HepG2 (cell line): Measurements from ENCODE around the gene ST3GAL2. TPM values are rescaled to one million over a fixed set of nuclear protein-coding genes. Genes with fewer than 3 reads are reported as not detected.

Source experiments
- ATF7-NPFF ChIP-seq: sonication (generic); formaldehyde crosslinking; IDR thresholded peaks from 2 replicates; pipeline ENCODE4 v1.8.1; 2023; ENCODE audit warnings: mild to moderate bottlenecking, low read depth, missing genetic modification reagents, moderate library complexity
- CENPBD1 ChIP-seq: sonication (generic); formaldehyde crosslinking; IDR thresholded peaks from 2 replicates; pipeline ENCODE4 v1.8.0; 2022; ENCODE audit warnings: missing genetic modification reagents, low read depth, mild to moderate bottlenecking, borderline replicate concordance
- EHMT2 ChIP-seq: fragments of 200-600 bp; sonication (generic); IDR thresholded peaks from 2 replicates; pipeline ENCODE4 v1.7.0; 2017; ENCODE audit warnings: antibody characterized with exemption, low read depth, low read length, borderline replicate concordance
- GPN1 ChIP-seq: sonication (generic); formaldehyde crosslinking; IDR thresholded peaks from 2 replicates; pipeline ENCODE4 v1.5.1; 2020; ENCODE audit warnings: missing genetic modification reagents, borderline replicate concordance
- HMGXB4 ChIP-seq, 2 experiments: sonication (generic) in 1 of 2; formaldehyde crosslinking in 1 of 2; IDR thresholded peaks; 2 replicates each; pipeline versions ENCODE4 v1.4.0 to v1.6.1; 2018 to 2020; ENCODE audit warnings: missing genetic modification reagents in 2 of 2, borderline replicate concordance in 1 of 2, low read depth in 1 of 2, mild to moderate bottlenecking in 1 of 2, missing biosample characterization in 1 of 2
- KDM5B ChIP-seq: sonication (generic); formaldehyde crosslinking; IDR thresholded peaks from 2 replicates; pipeline ENCODE4 v1.4.0; 2020; ENCODE audit warnings: missing genetic modification reagents, mild to moderate bottlenecking, borderline replicate concordance
- MXD1 ChIP-seq: sonication (generic); formaldehyde crosslinking; IDR thresholded peaks from 2 replicates; pipeline ENCODE4 v1.4.0; 2020; ENCODE audit warnings: mild to moderate bottlenecking, missing genetic modification reagents
- NCOA5 ChIP-seq: sonication (generic); formaldehyde crosslinking; IDR thresholded peaks from 2 replicates; pipeline ENCODE4 v1.4.0; 2020; ENCODE audit warnings: missing genetic modification reagents
- RERE ChIP-seq: IDR thresholded peaks from 2 replicates; pipeline ENCODE4 v1.6.1; 2016; ENCODE audit warnings: low read depth, missing genetic modification reagents, missing compliant biosample characterization
- REXO4 ChIP-seq: sonication (generic); formaldehyde crosslinking; IDR thresholded peaks from 2 replicates; pipeline ENCODE4 v1.8.0; 2022; ENCODE audit warnings: missing genetic modification reagents, mild to moderate bottlenecking, borderline replicate concordance
- SATB2 ChIP-seq: sonication (generic); formaldehyde crosslinking; IDR thresholded peaks from 2 replicates; pipeline ENCODE4 v1.5.0; 2020; ENCODE audit warnings: missing genetic modification reagents
- SIX4 ChIP-seq: sonication (generic); formaldehyde crosslinking; IDR thresholded peaks from 2 replicates; pipeline ENCODE4 v1.4.0; 2020; ENCODE audit warnings: missing genetic modification reagents
- TBP ChIP-seq: sonication (generic); formaldehyde crosslinking; IDR thresholded peaks from 2 replicates; pipeline ENCODE4 v1.5.0; 2020; ENCODE audit warnings: missing genetic modification reagents
- U2AF2 ChIP-seq: fragments of 200-400 bp; formaldehyde crosslinking; IDR thresholded peaks from 2 replicates; pipeline ENCODE4 v1.6.1; 2017; ENCODE audit warnings: low read depth, mild to moderate bottlenecking, low read length
- ZFP82 ChIP-seq: sonication (generic); formaldehyde crosslinking; IDR thresholded peaks from 2 replicates; pipeline ENCODE4 v1.5.1; 2020; ENCODE audit warnings: mild to moderate bottlenecking, missing genetic modification reagents, borderline replicate concordance
- ZKSCAN1 ChIP-seq: fragments of 150-350 bp; IDR thresholded peaks from 2 replicates; pipeline ENCODE4 v1.6.1; 2014; ENCODE audit warnings: low read length
- ZNF510 ChIP-seq: sonication (generic); formaldehyde crosslinking; IDR thresholded peaks from 2 replicates; pipeline ENCODE4 v1.4.0; 2020; ENCODE audit warnings: low read depth, mild to moderate bottlenecking, missing genetic modification reagents
- ZNF550 ChIP-seq: sonication (generic); formaldehyde crosslinking; IDR thresholded peaks from 2 replicates; pipeline ENCODE4 v1.4.0; 2020; ENCODE audit warnings: mild to moderate bottlenecking, missing genetic modification reagents, borderline replicate concordance
- ZNF605 ChIP-seq: sonication (generic); formaldehyde crosslinking; IDR thresholded peaks from 2 replicates; pipeline ENCODE4 v1.8.0; 2022; ENCODE audit warnings: mild to moderate bottlenecking, missing genetic modification reagents
- ZNF773 ChIP-seq: sonication (generic); formaldehyde crosslinking; IDR thresholded peaks from 2 replicates; pipeline ENCODE4 v1.4.0; 2020; ENCODE audit warnings: missing genetic modification reagents, borderline replicate concordance
- polyA plus RNA-seq, 8 experiments: library from polyadenylated mRNA; depleted of rRNA in 3 of 8; stranded (reverse) in 7 of 8; unstranded in 1 of 8; fragments of >200 nt; fragmentation: Illumina TruSeq in 4 of 8; extraction: Trizol in 4 of 8; gene quantifications; 2 replicates each; pipeline versions ENCODE4 v1.2.1 to v1.2.3, GENCODE V29; 2011 to 2016; ENCODE audit warnings: low read depth in 4 of 8, missing spikeins in 1 of 8, mixed read lengths in 1 of 8; ENCODE audit not compliant: insufficient read depth in 1 of 8
- total RNA-seq, 5 experiments: library from RNA; depleted of rRNA; stranded (reverse); fragments of >200 nt; fragmentation: Illumina TruSeq; extraction: Trizol; gene quantifications; 2 replicates each; pipeline ENCODE4 v1.2.3, GENCODE V29; 2016; ENCODE audit warnings: low read depth in 1 of 5

Gene ST3GAL2
- total and polyA plus RNA-seq, 2 of the 13 experiments (the other 11 are each of a cell fraction or from before 2014, with no cell fraction given), result 16.3 to 24.9 TPM

GRCh38 chr16:70380919-70381603, 57.8 kb downstream of the ST3GAL2 start (continued):
- TF ChIP-seq NCOA5 (CRISPR knock-in tag) (0 out of 2 replicates have a peak, but pooled peaks have one; percentile 64), SIX4 (CRISPR knock-in tag) (no peak; the same call in none of the 2 replicates), KDM5B (peak; percentile 82), ZKSCAN1 (no peak), EHMT2 (no peak), ZNF550 (CRISPR knock-in tag) (0 out of 2 replicates have a peak, but pooled peaks have one; percentile 33), ZFP82 (peak; percentile 96), GPN1 (CRISPR knock-in tag) (peak; percentile 25; the same call in 1 of the 2 replicates), HMGXB4 (CRISPR knock-in tag; IDR thresholded peaks at IDR 0.05; ENCODE audit: borderline replicate concordance in 1 of 2, low read depth in 1 of 2) (peak; percentile 82 to 94; a peak in 3 of 4 replicates), SATB2 (peak; percentile 95), ATF7-NPFF (peak; percentile 93), CENPBD1 (CRISPR knock-in tag) (no peak; the same call in 1 of the 2 replicates), TBP (CRISPR knock-in tag) (no peak), MXD1 (CRISPR knock-in tag) (peak; percentile 92), RERE (CRISPR knock-in tag) (no peak), ZNF510 (CRISPR knock-in tag) (peak; percentile 96; the same call in 1 of the 2 replicates), ZNF605 (peak; percentile 99), REXO4 (no peak; the same call in 1 of the 2 replicates), U2AF2 (0 out of 2 replicates have a peak, but pooled peaks have one; percentile 93), ZNF773 (CRISPR knock-in tag) (0 out of 2 replicates have a peak, but pooled peaks have one; percentile 60)
